Rectal smooth muscle tissue (tissue), 1 donor: ENCODE data around the gene TUBGCP6.
A peak's percentile ranks its signal among the peaks of the same experiment; 100 is the strongest.
"Not testable (repeated sequence)": the region's sequence is repeated elsewhere in the genome, so short reads cannot be mapped to it uniquely, and the experiment has no call there.

Experiments
- H3K27ac ChIP-seq: one replicate; pipeline ENCODE4 v1.7.0; 2013; ENCODE audit warnings: low read depth, low read length, inconsistent platforms
- H3K27me3 ChIP-seq: one replicate; pipeline ENCODE4 v1.7.0; 2013; ENCODE audit warnings: low read length; ENCODE audit not compliant: control insufficient read depth, insufficient read depth
- H3K36me3 ChIP-seq: one replicate; pipeline ENCODE4 v1.7.0; 2013; ENCODE audit warnings: low read length; ENCODE audit not compliant: control insufficient read depth, insufficient read depth
- H3K4me1 ChIP-seq: one replicate; pipeline ENCODE4 v1.7.0; 2013; ENCODE audit warnings: low read length; ENCODE audit not compliant: control insufficient read depth, insufficient read depth
- H3K4me3 ChIP-seq: one replicate; pipeline ENCODE4 v1.7.0; 2013; ENCODE audit warnings: low read length
- H3K9ac ChIP-seq: one replicate; pipeline ENCODE4 v1.7.0; 2013; ENCODE audit warnings: low read length

TUBGCP6 gene

DNA sequence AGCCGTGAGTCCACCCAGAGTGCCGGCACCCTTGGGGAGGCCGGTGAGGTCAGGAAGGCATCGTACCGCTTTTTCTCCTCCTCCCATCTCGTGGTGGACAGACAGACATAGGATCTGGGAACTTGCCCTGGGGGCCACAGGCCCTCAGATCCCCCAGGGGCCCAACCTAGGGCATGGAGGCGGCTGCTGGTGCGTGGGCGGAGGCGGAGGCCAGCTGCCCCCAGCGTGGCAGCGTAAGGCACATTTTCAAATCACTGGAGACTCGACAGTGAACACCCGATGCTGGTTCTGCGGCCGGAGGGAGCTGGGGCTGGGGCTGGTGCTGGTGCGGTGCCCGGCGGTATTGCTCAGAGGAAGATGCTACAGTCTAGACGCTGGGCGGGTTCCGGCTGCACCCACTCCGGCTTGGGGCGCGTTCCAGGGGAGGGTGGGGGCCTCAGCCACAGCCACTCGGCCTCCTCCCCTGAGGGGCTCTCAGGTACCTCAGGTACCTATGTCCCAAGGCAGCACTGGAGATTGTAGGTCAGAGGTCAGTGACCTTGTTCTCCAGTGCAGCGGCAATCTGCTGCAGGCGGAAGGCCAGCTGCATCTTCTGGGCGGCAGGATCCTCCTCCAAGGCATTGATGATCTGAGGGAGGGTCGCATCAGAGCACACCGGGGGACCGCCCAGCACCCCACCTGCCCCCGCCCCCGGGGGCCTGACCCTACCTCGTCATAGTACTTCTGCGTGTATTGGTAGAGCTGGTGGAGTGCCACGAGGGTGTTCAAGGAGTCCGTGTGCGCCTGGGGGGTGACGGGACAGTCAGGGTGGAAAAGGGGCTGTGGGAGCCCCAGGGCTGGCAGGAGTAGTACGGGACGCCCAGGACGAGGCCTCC is 30.6 kb upstream of the TUBGCP6 start:
- peaks cover 6% of the 10 kb centered on the region for H3K4me1 ChIP-seq
- no peak overlapping the region for H3K4me3 ChIP-seq
- H3K9ac ChIP-seq: no peak overlapping the region
- no peaks in the 10 kb centered on the region for H3K27me3 ChIP-seq
- peak overlapping the region; percentile 51 for H3K27ac ChIP-seq
- peaks cover 37% of the 10 kb centered on the region for H3K36me3 ChIP-seq

DNA sequence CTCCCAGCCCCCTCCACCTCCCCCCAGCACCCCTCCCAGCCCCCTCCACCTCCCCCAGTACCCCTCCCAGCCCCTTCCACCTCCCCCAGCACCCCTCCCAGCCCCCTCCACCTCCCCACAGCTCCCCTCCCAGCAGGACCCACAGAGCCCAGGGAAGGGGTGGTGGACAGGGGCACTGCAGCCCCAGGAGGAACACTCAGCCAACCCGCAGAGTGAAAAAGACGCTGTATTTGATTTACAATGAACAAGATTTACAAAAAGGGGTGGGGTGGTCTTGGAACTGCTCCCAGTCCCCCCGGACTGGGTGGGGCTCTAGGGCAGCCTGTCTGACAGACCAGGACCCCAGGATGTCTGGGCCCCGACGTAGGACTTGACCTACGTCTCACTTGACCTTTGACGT is 29.9 kb upstream of the TUBGCP6 start:
- Histone ChIP-seq H3K27ac (no peak overlapping the region), H3K4me1 (peaks cover 6% of the 10 kb centered on the region), H3K4me3 (no peak overlapping the region), H3K9ac (no peak overlapping the region), H3K27me3 (no peaks in the 10 kb centered on the region), H3K36me3 (peaks cover 34% of the 10 kb centered on the region)

DNA sequence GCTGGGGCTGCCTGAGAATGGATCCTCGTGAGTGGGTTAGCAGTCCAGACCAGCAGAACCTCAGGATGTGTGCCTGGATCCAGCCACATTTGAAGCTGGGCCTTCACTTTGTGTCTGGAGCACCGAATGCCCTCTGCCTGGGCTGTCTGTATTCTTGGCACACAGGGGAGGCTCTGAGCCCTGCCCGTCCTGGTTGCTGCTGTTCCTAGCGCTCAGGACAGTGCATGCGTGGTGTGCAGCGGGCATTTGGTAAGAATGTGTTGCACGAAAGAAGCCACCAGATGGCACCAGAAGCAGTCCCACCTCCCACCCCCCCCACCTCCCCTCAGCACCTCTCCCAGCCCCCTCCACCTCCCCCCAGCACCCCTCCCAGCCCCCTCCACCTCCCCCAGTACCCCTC is 29.5 kb upstream of the TUBGCP6 start:
- peaks cover 29% of the 10 kb centered on the region for H3K36me3 ChIP-seq
- H3K27me3 ChIP-seq: no peaks in the 10 kb centered on the region
- H3K9ac ChIP-seq: no peak overlapping the region
- H3K4me3 ChIP-seq: no peak overlapping the region
- H3K27ac ChIP-seq: no peak overlapping the region
- peaks cover 6% of the 10 kb centered on the region for H3K4me1 ChIP-seq

DNA sequence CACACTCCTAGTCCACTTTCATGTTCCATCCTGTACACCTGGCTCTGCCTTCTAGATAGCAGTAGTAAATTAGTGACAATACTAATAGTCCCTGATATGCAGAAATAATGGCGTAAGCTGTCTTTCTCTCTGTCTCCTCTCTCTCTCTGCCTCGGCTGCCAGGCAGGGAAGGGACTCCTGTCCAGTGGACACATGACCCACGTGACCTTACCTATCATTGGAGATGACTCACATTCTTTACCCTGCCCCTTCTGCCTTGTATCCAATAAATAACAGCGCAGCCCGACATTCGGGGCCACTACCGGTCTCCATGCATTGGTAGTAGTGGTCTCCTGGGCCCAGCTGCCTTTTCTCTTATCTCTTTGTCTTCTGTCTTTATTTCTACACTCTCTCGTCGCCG is 29.0 kb upstream of the TUBGCP6 start:
- not testable (repeated sequence) for H3K27ac ChIP-seq, H3K9ac ChIP-seq, H3K27me3 ChIP-seq, H3K4me3 ChIP-seq, H3K4me1 ChIP-seq
- peaks cover 24% of the 10 kb centered on the region for H3K36me3 ChIP-seq

DNA sequence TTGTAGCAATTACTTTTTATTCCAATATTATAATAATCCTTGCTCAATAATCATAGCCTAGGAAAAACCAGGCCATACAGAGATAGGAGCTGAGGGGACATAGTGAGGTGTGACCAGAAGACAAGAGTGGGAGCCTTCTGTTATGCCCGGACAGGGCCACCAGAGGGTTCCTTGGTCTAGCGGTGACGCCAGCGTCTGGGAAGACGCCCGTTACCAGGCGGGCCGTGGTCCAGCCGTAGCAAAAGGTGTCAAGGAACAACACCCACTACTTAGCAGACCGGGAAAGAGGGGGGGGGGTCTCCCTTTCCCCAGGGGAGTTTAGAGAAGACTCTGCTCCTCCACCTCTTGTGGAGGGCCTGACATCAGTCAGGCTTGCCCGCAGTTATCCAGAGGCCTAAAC is 28.5 kb upstream of the TUBGCP6 start:
- H3K36me3 ChIP-seq: peaks cover 19% of the 10 kb centered on the region
- not testable (repeated sequence) for H3K4me3 ChIP-seq, H3K4me1 ChIP-seq, H3K9ac ChIP-seq, H3K27ac ChIP-seq, H3K27me3 ChIP-seq

DNA sequence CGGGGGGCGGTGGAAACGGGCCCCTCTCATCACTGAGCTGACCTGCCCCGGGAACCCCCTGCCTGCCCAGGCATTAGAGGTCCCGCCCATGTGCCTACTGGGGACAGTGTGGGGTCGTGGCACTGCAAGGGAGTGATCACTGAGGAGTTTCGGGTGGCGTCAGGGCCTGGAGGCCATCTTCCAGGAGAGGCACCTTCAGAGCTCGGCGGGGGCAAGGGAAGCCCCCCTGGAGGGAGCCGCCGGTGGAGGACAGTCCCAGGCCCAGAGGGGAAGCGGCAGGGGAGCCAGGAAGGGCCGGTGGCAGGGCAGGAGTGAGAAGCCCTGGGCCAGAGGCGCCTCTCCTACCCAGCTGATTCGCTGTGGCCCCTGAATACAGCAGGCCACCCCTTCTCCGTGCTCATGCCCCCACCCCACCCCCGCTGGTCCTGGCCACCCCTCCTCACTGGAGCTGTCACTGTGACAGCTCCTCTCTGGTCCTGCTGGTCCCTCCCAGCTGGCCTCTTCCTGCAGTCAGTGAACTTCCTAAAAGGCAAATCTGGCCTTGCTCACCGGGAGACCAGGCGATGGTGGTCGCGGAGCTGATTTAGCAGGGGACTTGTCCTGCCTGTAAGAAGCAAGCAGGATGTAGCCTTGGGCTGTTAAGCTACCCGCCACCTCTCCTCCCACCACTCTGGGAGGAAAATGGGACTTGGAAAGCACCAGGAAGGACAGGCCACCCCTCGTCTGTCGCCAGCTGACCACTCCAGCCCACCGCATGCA is 27.4 kb upstream of the TUBGCP6 start:
- Histone ChIP-seq H3K36me3 (peaks cover 10% of the 10 kb centered on the region), H3K27ac (no peak overlapping the region), H3K4me1 (peaks cover 6% of the 10 kb centered on the region), H3K27me3 (no peaks in the 10 kb centered on the region), H3K9ac (no peak overlapping the region), H3K4me3 (no peak overlapping the region)

DNA sequence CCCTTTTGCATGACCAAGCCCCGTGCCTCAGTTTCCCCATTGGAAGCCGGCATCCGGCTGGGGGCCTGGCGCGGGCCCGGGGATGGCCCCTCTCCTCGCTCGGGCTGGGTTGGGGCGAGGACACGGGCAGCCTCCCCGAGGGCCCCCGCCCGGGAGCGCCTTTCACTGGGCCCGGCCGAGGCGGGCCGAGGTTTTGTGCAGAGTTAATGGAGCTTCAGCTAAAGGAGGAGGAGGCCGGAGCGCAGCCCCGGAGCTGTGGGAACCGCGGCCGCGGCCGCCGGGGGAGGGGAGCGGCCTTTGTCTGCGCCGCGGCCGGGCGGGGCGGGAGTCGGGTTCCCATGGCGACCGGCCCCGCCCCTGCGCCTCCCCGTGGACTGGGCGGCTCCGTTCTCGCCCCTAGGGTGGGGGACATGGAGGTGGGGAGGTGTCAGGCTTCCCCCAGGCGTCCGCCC is 26.7 kb upstream of the TUBGCP6 start:
- Histone ChIP-seq H3K27me3 (no peaks in the 10 kb centered on the region), H3K27ac (no peak overlapping the region), H3K4me1 (peaks cover 8% of the 10 kb centered on the region), H3K4me3 (peak overlapping the region; percentile 55), H3K36me3 (peaks cover 8% of the 10 kb centered on the region), H3K9ac (no peak overlapping the region)

DNA sequence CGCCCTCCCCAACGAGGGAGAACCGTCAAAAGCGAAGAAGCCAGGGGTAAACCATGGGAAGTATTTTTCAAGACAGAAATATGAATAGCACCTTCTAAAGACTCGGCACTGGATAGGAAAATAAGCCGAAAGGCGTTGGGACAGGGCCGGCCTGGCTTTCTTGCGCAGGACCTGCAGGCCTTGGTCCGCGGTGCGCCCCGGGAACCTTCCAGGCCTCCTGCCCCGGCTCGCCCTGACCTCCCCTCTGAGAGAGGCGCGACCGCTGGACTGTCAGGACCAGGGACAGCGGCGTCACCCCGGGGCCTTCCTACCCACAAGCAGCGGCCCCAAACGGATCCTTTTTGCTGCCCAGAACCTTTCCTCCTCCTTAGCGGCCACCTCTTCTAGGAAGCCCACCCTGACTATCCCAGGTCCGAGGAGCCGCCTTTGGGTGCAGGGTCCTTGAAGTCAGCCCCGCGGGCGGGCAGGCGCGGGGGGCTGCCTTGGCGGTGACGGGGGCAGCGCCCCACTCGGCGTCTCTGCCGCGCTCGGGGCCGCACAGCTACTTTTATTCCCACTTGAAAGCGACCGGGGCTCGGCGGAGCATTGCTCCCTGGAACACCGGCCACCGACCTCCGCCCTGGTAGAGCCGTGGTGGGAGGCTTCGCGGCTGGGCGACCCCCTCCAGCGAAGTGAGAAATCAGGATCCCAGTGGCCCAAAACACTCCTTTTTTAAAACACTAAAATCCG is 26.0 kb upstream of the TUBGCP6 start:
- no peak overlapping the region for H3K9ac ChIP-seq
- H3K4me3 ChIP-seq: peak overlapping the region; percentile 55
- H3K4me1 ChIP-seq: peaks cover 8% of the 10 kb centered on the region
- H3K27me3 ChIP-seq: no peaks in the 10 kb centered on the region
- H3K36me3 ChIP-seq: peaks cover 4% of the 10 kb centered on the region
- no peak overlapping the region for H3K27ac ChIP-seq

DNA sequence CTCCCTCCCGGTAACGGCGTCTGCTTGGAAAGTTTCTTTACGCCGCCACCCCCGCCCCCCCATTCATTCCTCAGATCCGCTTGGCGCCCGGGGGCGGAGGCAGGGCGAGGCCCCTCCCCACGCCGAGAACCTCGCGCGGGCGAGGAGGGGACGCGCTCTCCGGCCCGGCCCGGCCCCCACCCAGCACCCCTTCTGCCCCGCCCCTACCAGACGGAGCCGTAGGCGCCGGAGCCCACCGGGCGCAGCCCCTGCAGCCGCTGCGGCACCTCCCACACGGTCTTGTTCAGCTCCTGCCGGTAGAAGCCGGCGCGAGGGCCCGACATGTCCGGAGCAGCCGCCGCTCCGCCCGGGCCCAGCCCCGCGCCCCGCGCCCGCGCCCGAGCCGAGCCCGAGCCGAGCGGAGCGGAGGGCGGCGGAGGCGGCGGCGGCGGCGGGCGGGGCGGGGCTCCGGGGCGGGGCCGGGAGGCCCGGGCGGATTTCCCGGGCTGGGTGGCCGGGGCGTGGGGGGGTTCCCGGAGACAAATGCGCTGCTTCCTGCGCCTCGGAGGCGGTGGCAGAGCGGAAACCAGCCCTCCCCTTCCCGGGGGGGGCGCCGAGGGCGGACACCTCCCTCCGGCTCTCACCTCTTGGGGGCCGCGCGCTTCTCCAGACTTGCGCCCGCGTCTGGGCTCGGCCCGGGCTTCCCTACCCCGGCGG is 25.3 kb upstream of the TUBGCP6 start, which contains the start of gene MAPK11:
Gene MAPK11, minus strand, starts transcription at position 411 of the 696 bp plus-strand sequence. Its CDS starts 88 bp downstream, at position 323.
- Histone ChIP-seq H3K4me3 (peak within 1 kb of the TSS; percentile 55), H3K4me1 (peaks cover 8% of the 10 kb centered on the region), H3K9ac (no peak within 1 kb of the TSS), H3K27me3 (peaks cover 2% of the 10 kb centered on the region), H3K36me3 (peaks cover 1% of the 10 kb centered on the region), H3K27ac (no peak within 1 kb of the TSS)

DNA sequence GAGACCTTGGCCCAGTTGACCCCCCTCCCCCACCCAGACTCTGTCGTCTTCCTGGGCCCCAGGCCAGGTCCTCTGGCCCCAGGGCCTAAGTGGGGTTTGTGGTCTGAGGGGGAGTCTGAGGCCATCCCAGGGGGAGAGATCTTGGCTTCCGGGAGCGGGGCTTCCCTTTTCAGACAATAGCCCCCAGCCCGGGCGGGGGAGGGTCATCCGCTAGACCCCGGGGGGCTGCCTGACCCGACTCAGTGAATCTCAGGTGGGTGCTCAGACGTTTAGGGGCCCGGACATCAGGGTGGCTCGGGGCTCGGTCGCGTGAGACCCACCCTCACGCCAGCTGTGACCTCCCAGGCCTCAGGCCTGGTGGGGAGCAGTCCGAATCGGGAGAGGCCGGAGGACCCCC is 24.7 kb upstream of the TUBGCP6 start:
- Histone ChIP-seq H3K4me1 (peaks cover 8% of the 10 kb centered on the region), H3K27ac (no peak overlapping the region)

DNA sequence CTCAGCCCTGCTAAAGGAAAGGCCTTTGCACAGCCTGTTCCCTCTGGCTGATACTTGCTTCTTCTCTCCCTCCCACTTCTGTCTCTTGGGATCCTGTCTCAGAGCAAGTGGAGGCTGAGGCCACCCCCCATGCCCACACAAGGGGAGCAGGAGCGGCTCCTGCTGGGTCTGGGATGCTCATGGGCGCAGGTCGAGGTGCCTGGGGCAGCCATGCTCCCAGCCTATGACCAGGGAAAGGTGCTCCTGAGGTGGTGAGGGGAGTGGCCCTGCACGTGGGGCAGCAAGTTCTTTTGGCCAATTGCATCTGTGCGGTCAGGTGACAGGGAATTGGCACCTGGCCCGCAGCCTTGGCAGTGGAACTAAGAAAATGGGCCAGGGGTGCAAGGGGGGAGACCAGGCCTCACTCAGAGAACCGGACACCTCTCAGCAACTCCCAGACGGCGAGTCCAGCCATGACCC is 23.9 kb upstream of the TUBGCP6 start:
- H3K4me1 ChIP-seq: peaks cover 8% of the 10 kb centered on the region
- no peak overlapping the region for H3K9ac ChIP-seq
- H3K4me3 ChIP-seq: no peak overlapping the region
- H3K27me3 ChIP-seq: peaks cover 4% of the 10 kb centered on the region
- H3K27ac ChIP-seq: no peak overlapping the region
- no peaks in the 10 kb centered on the region for H3K36me3 ChIP-seq

More for the DNA sequence above, 24.7 kb upstream of the TUBGCP6 start:
- Histone ChIP-seq H3K4me3 (peak overlapping the region; percentile 21), H3K36me3 (no peaks in the 10 kb centered on the region), H3K27me3 (peaks cover 4% of the 10 kb centered on the region), H3K9ac (no peak overlapping the region)
